Hepatocyte (in vitro differentiated cells): ENCODE measurements around the gene AP5S1. TPM values are rescaled to one million over a fixed set of nuclear protein-coding genes. Genes with fewer than 3 reads are reported as not detected.

ENCODE experiments used
- DNase-seq: peaks from one replicate; pipeline ENCODE4 v3.0.0-alpha.2; 2016; ENCODE audit warnings: low spot score
- H2AFZ ChIP-seq: fragments of 200-600 bp; sonication (generic); 2 replicates; pipeline ENCODE4 v1.6.0; 2016; ENCODE audit warnings: antibody characterized with exemption, mild to moderate bottlenecking
- H3K27ac ChIP-seq: fragments of 200-600 bp; sonication (generic); 2 replicates; pipeline ENCODE4 v1.5.1; 2016; ENCODE audit warnings: mild to moderate bottlenecking
- H3K27me3 ChIP-seq: fragments of 200-600 bp; sonication (generic); 2 replicates; pipeline ENCODE4 v1.6.1; 2016
- H3K36me3 ChIP-seq: fragments of 200-600 bp; sonication (generic); replicated peaks from 2 replicates; pipeline ENCODE4 v1.5.1; 2016; ENCODE audit warnings: low read depth; ENCODE audit not compliant: insufficient read depth
- H3K4me1 ChIP-seq: fragments of 200-600 bp; sonication (generic); 2 replicates; pipeline ENCODE4 v1.5.1; 2016; ENCODE audit warnings: mild to moderate bottlenecking, moderate library complexity; ENCODE audit not compliant: insufficient read depth
- H3K4me2 ChIP-seq: fragments of 200-600 bp; sonication (generic); 2 replicates; pipeline ENCODE4 v1.6.0; 2016
- H3K4me3 ChIP-seq: fragments of 200-600 bp; sonication (generic); 2 replicates; pipeline ENCODE4 v1.5.1; 2016; ENCODE audit warnings: mild to moderate bottlenecking
- H3K79me2 ChIP-seq: fragments of 200-600 bp; sonication (generic); 2 replicates; pipeline ENCODE4 v1.6.0; 2017; ENCODE audit warnings: mild to moderate bottlenecking
- H3K9me2 ChIP-seq: fragments of 200-600 bp; sonication (generic); replicated peaks from 2 replicates; pipeline ENCODE4 v1.6.0; 2017; ENCODE audit warnings: mild to moderate bottlenecking; ENCODE audit not compliant: insufficient read depth
- H3K9me3 ChIP-seq: fragments of 200-600 bp; sonication (generic); 2 replicates; pipeline ENCODE4 v1.5.1; 2016; ENCODE audit warnings: low read depth, mild to moderate bottlenecking
- H4K20me1 ChIP-seq: fragments of 200-600 bp; sonication (generic); 2 replicates; pipeline ENCODE4 v1.6.0; 2016; ENCODE audit warnings: mild to moderate bottlenecking; ENCODE audit not compliant: insufficient read depth, poor library complexity, severe bottlenecking
- EZH2 ChIP-seq: fragments of 200-600 bp; sonication (generic); IDR thresholded peaks from 2 replicates; pipeline ENCODE4 v1.6.1; 2016; ENCODE audit warnings: antibody characterized with exemption, mild to moderate bottlenecking, borderline replicate concordance
- EZH2phosphoT487 ChIP-seq: fragments of 200-600 bp; sonication (generic); IDR thresholded peaks from one replicate; pipeline ENCODE4 v1.6.1; 2018; ENCODE audit warnings: antibody characterized with exemption, mild to moderate bottlenecking, low read depth, moderate library complexity; ENCODE audit not compliant: unreplicated experiment, severe bottlenecking
- WGBS: methylation state at CpG from one replicate; pipeline ENCODE4 v1.1.6; 2016; ENCODE audit warnings: low lambda C conversion rate; ENCODE audit errors: missing lambda C conversion rate; 5-methylcytosine and 5-hydroxymethylcytosine counted together
- polyA plus RNA-seq: library from polyadenylated mRNA; unstranded; fragments of >200 nt; fragmentation: Nextera tagmentation; extraction: Ambion mirVana; gene quantifications from 2 replicates; pipeline ENCODE4 v1.2.1, GENCODE V29; 2016
- total RNA-seq: library from RNA; depleted of rRNA; stranded (reverse); fragments of >200 nt; gene quantifications from 2 replicates; pipeline ENCODE4 v1.2.3, GENCODE V29; 2014
- TF ChIP-seq, protein P1 (sequence below): fragments of 200-600 bp; sonication (generic); IDR thresholded peaks from 2 replicates; pipeline ENCODE4 v1.5.1; 2016; ENCODE audit warnings: antibody characterized with exemption, mild to moderate bottlenecking; ENCODE audit not compliant: poor library complexity

Gene AP5S1
- total and polyA plus RNA-seq, 2 experiments from 2014 or later: 13.8 to 21.8 TPM

DNA sequence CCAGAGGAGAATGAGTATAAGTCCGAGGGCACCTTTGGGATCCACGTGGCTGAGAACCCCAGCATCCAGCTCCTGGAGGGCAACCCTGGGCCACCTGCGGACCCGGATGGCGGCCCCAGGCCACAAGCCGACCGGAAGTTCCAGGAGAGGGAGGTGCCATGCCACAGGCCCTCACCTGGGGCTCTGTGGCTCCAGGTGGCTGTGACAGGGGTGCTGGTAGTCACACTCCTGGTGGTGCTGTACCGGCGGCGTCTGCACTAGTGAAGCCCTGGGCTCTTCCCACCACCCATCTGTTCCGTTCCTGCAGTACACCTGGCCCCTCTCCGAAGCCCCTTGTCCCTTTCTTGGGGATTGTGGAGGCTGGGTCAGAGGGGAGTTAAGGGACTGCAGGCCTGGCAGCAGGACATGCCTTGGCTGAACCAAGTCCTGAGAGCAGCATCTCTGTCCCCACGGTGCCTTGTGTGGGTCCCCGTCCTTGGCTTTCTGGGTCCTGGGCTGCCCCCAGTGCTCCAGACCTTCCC is 45.6 kb downstream of the AP5S1 start:
- Histone ChIP-seq H3K9me3 (no peaks in the 10 kb centered on the region), H2AFZ (no peak overlapping the region), H3K9me2 (no peaks in the 10 kb centered on the region), H3K4me2 (no peak overlapping the region), H3K27me3 (no peaks in the 10 kb centered on the region), H3K36me3 (peaks cover 4% of the 10 kb centered on the region), H3K4me1 (no peaks in the 10 kb centered on the region), H3K4me3 (no peak overlapping the region), H3K27ac (no peak overlapping the region), H3K79me2 (no peaks in the 10 kb centered on the region), H4K20me1 (no peaks in the 10 kb centered on the region)
- 97% methylated on average over 14 of the region's 14 CpGs for WGBS
- no peak for DNase-seq
- no peak for TF ChIP-seq EZH2phosphoT487
- TF ChIP-seq EZH2: no peak
- TF ChIP-seq, protein P1, sequence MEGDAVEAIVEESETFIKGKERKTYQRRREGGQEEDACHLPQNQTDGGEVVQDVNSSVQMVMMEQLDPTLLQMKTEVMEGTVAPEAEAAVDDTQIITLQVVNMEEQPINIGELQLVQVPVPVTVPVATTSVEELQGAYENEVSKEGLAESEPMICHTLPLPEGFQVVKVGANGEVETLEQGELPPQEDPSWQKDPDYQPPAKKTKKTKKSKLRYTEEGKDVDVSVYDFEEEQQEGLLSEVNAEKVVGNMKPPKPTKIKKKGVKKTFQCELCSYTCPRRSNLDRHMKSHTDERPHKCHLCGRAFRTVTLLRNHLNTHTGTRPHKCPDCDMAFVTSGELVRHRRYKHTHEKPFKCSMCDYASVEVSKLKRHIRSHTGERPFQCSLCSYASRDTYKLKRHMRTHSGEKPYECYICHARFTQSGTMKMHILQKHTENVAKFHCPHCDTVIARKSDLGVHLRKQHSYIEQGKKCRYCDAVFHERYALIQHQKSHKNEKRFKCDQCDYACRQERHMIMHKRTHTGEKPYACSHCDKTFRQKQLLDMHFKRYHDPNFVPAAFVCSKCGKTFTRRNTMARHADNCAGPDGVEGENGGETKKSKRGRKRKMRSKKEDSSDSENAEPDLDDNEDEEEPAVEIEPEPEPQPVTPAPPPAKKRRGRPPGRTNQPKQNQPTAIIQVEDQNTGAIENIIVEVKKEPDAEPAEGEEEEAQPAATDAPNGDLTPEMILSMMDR: no peak

DNA sequence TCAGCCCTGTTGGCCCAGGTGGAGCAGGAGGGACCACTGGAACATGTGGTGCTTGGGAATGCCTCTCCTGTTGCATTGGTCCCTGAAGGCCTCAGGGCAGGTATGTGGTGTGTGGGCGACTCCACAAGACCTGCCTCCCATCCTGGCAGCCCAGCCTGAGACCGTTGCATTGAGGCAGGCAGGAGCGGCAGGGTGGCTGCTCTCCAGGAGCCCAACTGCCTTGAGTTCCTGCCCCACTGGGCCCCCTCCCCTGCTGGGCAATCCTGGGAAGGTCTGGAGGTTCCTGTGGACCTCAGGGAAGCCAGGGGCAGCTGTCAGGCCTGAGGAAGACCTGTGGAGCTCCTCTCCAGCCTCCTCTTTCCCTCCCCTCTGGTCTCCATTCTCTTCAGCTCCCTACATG is 46.1 kb downstream of the AP5S1 start:
- H3K79me2 ChIP-seq: no peaks in the 10 kb centered on the region
- H3K9me2 ChIP-seq: no peaks in the 10 kb centered on the region
- H3K27ac ChIP-seq: no peak overlapping the region
- H3K9me3 ChIP-seq: no peaks in the 10 kb centered on the region
- peaks cover 4% of the 10 kb centered on the region for H3K36me3 ChIP-seq
- WGBS: 68% methylated on average over 3 of the region's 3 CpGs
- H3K4me2 ChIP-seq: no peak overlapping the region
- DNase-seq: no peak
- H4K20me1 ChIP-seq: no peaks in the 10 kb centered on the region
- TF ChIP-seq EZH2phosphoT487 (no peak), EZH2 (no peak)
- TF ChIP-seq, protein P1: no peak
- H3K4me3 ChIP-seq: no peak overlapping the region
- H3K27me3 ChIP-seq: no peaks in the 10 kb centered on the region
- H2AFZ ChIP-seq: no peak overlapping the region
- no peaks in the 10 kb centered on the region for H3K4me1 ChIP-seq

DNA sequence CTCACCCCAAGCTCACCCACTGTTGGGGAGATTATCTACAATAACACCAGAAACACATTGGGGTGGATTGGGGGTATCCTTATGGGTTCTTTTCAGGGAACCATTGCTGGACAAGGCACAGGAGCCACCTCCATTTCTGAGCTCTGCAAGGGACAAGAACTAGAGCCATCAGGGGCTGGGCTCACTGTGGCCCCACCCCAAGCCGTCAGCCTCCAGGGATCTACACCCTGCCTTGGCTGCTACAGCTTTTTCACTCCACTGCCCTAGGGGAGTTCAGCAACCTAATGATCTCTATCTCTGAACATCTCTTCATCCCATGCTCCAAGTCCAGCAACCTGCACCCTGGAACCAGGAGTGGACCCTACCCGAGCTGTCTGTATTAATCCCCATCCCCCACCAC is 47.5 kb downstream of the AP5S1 start:
- Histone ChIP-seq H2AFZ (no peak overlapping the region), H3K4me2 (no peak overlapping the region), H3K9me3 (no peaks in the 10 kb centered on the region), H3K79me2 (peaks cover 3% of the 10 kb centered on the region), H3K4me1 (no peaks in the 10 kb centered on the region), H3K27me3 (no peaks in the 10 kb centered on the region), H3K9me2 (no peaks in the 10 kb centered on the region), H3K27ac (no peak overlapping the region), H3K36me3 (no peaks in the 10 kb centered on the region), H4K20me1 (no peaks in the 10 kb centered on the region), H3K4me3 (no peak overlapping the region)
- DNase-seq: no peak
- TF ChIP-seq EZH2phosphoT487: no peak
- TF ChIP-seq, protein P1: no peak
- TF ChIP-seq EZH2: no peak
- 87% methylated on average over 2 of the region's 2 CpGs for WGBS
